Mesothelial cell of epicardium (in vitro differentiated cells): Measurements from ENCODE around the gene ADM. TPM values are rescaled to one million over a fixed set of nuclear protein-coding genes. Genes with fewer than 3 reads are reported as not detected.

ENCODE experiments used
- DNase-seq, 2 experiments: peaks; one replicate each; pipeline ENCODE4 v3.0.0; 2021; ENCODE audit warnings: low spot score in 2 of 2; ENCODE audit not compliant: unreplicated experiment in 2 of 2
- H3K27ac Mint-ChIP-seq: 2 replicates; pipeline ENCODE4 v1.8.0; 2021; ENCODE audit warnings: mixed read lengths
- H3K27me3 Mint-ChIP-seq: 2 replicates; pipeline ENCODE4 v1.8.0; 2021; ENCODE audit warnings: low read depth, mixed read lengths
- H3K36me3 Mint-ChIP-seq: 2 replicates; pipeline ENCODE4 v1.8.0; 2021; ENCODE audit warnings: mixed read lengths
- H3K4me1 Mint-ChIP-seq: 2 replicates; pipeline ENCODE4 v1.8.0; 2021; ENCODE audit warnings: mixed read lengths
- H3K4me3 Mint-ChIP-seq: 2 replicates; pipeline ENCODE4 v1.8.0; 2021; ENCODE audit warnings: mild to moderate bottlenecking, moderate library complexity, mixed read lengths
- H3K9me3 Mint-ChIP-seq: 2 replicates; pipeline ENCODE4 v1.8.0; 2021; ENCODE audit warnings: mixed read lengths
- total RNA-seq: library from RNA; stranded (reverse); gene quantifications from 3 replicates; pipeline ENCODE4 v1.2.1, GENCODE V29; 2021
- TF ChIP-seq, protein P1 (sequence below): fragments of 200-600 bp; sonication (generic); IDR thresholded peaks from one replicate; pipeline ENCODE4 v1.5.0; 2021; ENCODE audit warnings: antibody characterized with exemption; ENCODE audit not compliant: unreplicated experiment

ADM gene
- total RNA-seq, 1 donor from 2014 or later = 13.8 TPM

- H3K27ac Mint-ChIP-seq = no peak overlapping the region
- no peak for DNase-seq
- H3K36me3 Mint-ChIP-seq = no peaks in the 10 kb centered on the region
- peaks cover 29% of the 10 kb centered on the region for H3K4me1 Mint-ChIP-seq
- peak overlapping the region; percentile 97 for H3K4me3 Mint-ChIP-seq
- peaks cover 3% of the 10 kb centered on the region for H3K9me3 Mint-ChIP-seq
- TF ChIP-seq, protein P1, sequence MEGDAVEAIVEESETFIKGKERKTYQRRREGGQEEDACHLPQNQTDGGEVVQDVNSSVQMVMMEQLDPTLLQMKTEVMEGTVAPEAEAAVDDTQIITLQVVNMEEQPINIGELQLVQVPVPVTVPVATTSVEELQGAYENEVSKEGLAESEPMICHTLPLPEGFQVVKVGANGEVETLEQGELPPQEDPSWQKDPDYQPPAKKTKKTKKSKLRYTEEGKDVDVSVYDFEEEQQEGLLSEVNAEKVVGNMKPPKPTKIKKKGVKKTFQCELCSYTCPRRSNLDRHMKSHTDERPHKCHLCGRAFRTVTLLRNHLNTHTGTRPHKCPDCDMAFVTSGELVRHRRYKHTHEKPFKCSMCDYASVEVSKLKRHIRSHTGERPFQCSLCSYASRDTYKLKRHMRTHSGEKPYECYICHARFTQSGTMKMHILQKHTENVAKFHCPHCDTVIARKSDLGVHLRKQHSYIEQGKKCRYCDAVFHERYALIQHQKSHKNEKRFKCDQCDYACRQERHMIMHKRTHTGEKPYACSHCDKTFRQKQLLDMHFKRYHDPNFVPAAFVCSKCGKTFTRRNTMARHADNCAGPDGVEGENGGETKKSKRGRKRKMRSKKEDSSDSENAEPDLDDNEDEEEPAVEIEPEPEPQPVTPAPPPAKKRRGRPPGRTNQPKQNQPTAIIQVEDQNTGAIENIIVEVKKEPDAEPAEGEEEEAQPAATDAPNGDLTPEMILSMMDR = no peak
- peaks cover 44% of the 10 kb centered on the region for H3K27me3 Mint-ChIP-seq
Observed at GRCh38 chr11:10307022-10307399, 2.1 kb downstream of the ADM start.

DNA sequence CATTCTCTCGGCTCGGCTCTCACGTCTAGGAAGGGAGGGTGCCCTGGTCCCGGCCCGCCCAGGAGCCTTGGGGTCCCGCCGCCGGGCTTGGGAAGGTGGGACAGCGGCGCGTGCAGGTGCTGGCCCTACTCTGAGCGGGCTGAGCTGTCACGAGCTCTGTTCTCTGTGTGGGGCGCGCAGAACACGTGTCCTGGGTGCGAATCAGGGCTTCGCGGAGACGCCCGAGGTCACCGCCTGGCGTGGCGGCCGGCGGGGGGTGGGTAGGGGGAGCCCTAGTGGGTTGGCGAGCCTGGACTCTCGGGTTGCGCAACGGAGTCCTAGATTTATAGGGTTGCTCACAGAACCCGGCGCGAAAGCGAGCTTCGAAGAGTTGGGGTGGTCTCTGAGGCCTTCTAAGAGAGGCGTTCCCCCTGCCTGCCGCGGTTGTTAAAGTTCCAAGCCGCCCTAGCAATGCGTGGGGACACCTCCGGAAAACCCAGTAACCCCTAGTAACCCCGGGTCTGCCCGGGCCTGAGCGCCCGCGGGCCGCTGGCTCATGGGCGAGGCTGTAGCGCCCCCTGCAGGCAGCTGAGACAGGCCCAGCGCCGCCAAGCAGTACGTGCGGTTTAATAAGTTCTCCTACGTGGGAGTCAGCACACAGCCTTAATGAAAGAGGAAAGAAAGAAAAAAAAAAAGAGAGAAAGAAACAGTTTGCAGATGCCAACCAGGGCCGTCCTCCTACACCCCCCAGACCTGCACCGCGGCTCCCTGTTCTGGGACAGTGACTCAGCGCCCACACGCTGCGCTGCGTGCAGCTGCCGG, 2.7 kb downstream of the ADM start:
- peak overlapping the region; percentile 43 for H3K27ac Mint-ChIP-seq
- H3K4me1 Mint-ChIP-seq = peaks cover 26% of the 10 kb centered on the region
- DNase-seq = peak in 1 of 2 experiments; percentile 81
- H3K4me3 Mint-ChIP-seq = peak overlapping the region; percentile 97
- H3K27me3 Mint-ChIP-seq = peaks cover 44% of the 10 kb centered on the region
- TF ChIP-seq, protein P1 = peak; percentile 97
- peaks cover 3% of the 10 kb centered on the region for H3K9me3 Mint-ChIP-seq
- H3K36me3 Mint-ChIP-seq = no peaks in the 10 kb centered on the region

GRCh38 chr11:10308201-10308954, 3.5 kb downstream of the ADM start:
- Mint-ChIP-seq H3K27ac (no peak overlapping the region), H3K36me3 (no peaks in the 10 kb centered on the region), H3K4me3 (peak overlapping the region; percentile 97), H3K27me3 (peaks cover 43% of the 10 kb centered on the region), H3K4me1 (peaks cover 22% of the 10 kb centered on the region), H3K9me3 (peaks cover 3% of the 10 kb centered on the region)
- DNase-seq = no peak
- TF ChIP-seq, protein P1 = no peak

DNA sequence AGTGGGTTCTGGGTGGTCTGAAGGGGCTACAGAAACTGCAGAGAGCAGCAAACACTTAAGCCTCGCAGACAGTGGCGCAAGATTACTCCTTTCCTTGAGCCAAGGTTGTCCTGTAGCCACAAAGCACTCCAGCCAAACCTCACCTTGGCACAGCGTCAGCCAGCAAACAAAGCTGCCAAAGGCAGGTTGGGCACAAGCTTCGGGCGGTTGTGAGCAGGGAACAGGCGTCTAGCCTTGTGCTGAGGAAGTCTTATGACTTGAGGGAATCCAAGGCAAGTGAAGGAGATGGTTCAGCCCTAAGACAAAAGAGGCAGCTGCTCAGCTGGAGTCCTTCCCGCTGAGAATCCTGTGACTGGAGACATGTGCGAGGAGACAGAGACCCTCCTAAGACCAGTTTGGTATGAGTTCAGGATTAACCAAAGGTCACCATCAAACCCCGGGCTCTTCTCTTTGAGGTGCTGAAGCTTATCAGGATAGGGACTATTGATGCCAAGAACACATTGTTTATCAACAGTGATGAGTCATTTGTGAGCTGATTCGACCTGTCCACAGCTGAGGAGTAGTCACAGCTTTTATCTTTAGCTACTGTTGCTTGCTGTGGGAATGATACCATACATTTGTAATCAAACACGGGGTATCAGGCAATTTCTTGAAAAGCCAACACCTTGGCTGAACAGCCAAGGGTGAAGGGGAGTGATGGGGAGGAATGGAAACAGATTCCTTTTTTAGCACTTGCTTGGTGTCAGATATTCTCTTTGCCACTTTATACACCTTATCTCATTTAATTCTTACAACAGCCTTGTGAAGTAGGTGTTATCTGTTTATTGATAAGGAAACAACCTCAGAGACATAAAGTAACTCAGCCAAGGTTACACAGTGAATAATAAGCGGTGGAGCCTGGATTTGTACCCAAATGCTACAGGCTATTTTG, 4.6 kb downstream of the ADM start:
- TF ChIP-seq, protein P1 = no peak
- Mint-ChIP-seq H3K36me3 (no peaks in the 10 kb centered on the region), H3K27me3 (peaks cover 40% of the 10 kb centered on the region), H3K4me1 (peaks cover 14% of the 10 kb centered on the region), H3K27ac (no peak overlapping the region), H3K9me3 (peaks cover 3% of the 10 kb centered on the region), H3K4me3 (peak overlapping the region; percentile 15)
- no peak for DNase-seq

- H3K9me3 Mint-ChIP-seq = peaks cover 3% of the 10 kb centered on the region
- H3K27me3 Mint-ChIP-seq = peaks cover 38% of the 10 kb centered on the region
- DNase-seq = no peak
- peaks cover 14% of the 10 kb centered on the region for H3K4me1 Mint-ChIP-seq
- H3K4me3 Mint-ChIP-seq = no peak overlapping the region
- TF ChIP-seq, protein P1 = no peak
- H3K36me3 Mint-ChIP-seq = no peaks in the 10 kb centered on the region
- no peak overlapping the region for H3K27ac Mint-ChIP-seq
Observed at GRCh38 chr11:10310301-10310841, 5.5 kb downstream of the ADM start.
